Amniotic stem cell (primary cell): ENCODE measurements around the gene CARD10.
"Not testable (repeated sequence)": the region's sequence is repeated elsewhere in the genome, so short reads cannot be mapped to it uniquely, and the experiment has no call there.

Experiments
- DNase-seq: peaks from one replicate; lab custom pipeline; 2025; lab: John Stamatoyannopoulos, UW

The CARD10 gene

DNA sequence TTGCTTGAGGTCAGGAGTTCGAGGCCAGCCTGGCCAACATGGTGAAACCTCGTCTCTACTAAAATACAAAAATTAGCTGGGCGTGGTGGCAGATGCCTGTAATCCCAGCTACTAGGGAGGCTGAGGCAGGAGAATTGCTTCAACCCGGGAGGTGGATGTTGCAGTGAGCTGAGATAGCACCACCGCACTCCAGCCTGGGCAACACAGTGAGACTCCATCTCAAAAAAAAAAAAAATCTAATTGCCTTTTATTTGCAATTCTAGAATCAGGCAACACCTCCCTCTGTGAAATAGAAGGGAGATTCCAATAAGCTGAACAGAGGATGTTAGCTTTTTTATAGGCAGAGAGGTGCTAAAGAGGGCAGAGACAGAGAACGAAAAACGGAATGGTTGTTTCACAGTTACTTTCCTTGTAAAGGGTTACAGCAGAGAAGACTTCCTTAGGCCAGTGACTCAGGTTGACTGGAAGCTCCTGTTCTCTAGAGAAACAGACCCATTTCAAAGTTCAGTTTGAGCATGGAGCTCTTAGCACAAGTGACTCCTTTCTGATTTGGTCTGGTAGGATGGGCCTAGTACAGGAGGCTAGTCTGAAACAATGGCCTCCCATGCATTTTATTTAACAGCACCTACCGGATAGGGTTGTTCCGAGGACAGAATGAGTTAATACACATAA, 8.0 kb upstream of the CARD10 start:
- DNase-seq, result not testable (repeated sequence)

DNA sequence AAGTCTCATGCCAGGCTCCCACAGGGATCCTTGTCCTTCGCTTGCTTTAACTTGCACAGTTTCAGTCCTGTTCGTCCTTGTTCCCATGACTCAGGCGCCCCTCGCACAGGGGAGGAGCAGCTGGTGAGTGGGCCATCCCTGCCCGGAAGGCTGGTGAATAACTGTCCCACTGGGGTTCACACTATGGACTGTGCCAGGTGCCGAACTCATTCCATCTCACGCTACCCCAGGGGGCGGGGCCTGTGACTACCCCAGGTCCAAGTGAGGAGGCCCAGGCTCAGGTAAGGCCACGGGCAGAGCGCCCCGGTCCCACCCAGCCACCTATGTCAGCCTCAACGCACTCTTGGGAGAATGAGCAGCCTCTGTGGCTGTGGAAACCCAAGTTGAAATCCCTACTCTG, 7.2 kb upstream of the CARD10 start:
- no peak for DNase-seq

GRCh38 chr22:37525746-37526350, 6.6 kb upstream of the CARD10 start:
- DNase-seq, result no peak

GRCh38 chr22:37525073-37525745, 6.0 kb upstream of the CARD10 start:
- peak; percentile 87 for DNase-seq

- DNase-seq, result no peak
These were observed 3.3 kb upstream of the CARD10 start for GRCh38 chr22:37522482-37522881.

DNA sequence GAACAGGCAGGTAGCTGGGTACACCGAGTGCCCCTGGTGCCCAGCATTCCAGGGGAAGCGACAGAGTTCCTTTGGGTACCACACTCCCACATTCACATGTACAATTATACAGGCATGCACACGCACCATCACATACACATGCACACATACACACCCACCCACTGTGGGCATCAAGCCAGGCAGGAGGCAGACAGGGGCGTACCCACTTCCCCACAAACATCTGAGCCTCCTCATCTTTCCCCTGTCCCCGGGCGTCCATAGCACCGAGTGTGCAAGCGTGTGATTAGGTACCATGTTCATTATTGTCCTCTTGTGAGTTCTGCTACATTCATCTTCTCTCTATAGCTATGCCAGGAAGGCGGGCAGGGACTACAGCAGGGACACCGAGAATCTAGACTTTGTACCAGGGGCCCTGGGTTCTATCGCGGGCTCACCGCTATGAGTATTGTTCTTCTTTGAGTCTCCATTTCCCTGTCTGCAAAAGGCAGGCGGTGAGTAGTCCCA, 2.1 kb upstream of the CARD10 start:
- no peak for DNase-seq

DNA sequence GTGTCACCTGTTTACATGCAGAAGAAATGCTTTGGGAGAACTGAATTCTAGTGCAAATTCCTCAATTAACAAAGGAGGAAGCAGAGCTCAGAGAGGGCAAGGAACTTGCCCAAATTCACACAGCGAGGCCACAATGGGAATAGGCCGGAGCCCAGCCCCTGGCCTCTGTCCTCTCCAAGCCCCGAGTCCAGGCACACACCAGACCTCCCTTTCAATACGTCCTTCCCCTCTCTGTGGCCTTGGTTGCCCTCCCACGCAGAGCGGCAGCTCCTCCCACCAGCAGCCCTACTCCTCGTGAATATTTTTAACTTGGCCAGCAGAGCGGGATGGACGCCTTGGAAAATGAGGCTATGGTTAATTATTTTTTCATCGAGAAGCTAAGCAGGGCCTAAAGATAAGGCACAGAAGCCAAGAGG, 1.6 kb upstream of the CARD10 start:
- no peak for DNase-seq

DNA sequence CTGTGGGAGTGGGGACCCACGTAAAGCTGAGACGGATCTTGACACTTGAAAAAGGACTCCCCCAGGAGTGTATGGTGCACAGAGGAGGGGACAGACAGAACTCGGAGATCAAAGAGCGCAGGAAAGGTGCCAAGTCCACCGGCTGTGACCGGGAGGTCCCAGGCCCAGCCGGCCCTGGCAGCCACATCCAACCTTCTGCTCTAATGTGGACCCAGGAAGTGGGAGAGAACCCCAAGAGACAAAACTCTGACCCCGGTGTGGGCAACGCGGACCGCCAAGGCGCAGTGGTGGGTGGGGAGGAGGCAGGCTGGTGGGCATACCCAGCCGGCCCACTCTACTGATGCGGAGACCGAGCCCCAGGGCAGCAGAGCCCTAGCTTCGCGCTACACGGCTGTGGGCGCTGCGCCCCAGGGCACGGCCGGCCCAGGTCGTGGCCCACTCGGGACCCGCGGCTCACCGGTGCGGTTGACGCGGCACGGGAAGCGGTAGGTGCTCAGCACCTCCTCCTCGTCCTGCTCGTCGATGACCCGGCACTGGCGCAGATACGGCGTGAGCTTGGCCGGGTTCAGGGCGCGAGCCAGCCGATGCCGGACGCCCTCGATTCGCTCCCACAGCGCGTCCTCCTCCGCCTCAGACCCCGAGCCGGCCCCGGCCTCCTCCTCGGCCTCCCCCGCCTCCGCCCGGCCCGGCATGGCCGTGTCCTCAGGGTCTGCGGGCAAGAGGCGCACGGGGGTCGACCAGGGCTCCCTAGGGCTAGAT, 527 bp downstream of the CARD10 start:
- DNase-seq, result no peak

GRCh38 chr22:37517826-37518450, 1.3 kb downstream of the CARD10 start:
- DNase-seq, result no peak

DNA sequence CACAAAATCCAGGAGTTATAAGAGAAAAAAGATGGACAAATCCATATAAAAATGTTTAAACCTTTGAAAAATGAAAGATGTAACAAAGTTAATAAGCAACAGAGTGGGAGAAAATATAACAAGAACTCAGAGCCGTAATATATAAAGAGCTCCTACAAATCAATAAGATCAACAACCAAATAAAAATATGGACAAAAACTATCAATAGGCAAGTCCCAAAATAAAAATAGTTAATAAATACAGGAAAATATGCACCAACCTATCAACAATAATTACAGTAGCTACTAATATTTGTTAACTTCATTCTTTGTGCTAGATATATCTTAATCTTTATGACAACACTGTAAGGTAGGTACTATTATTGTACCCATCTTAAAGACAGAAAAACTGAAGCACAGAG, 2.8 kb downstream of the CARD10 start:
- no peak for DNase-seq

GRCh38 chr22:37515901-37516300, 3.3 kb downstream of the CARD10 start:
- no peak for DNase-seq

- DNase-seq, result no peak
These were observed 4.6 kb downstream of the CARD10 start for GRCh38 chr22:37514526-37515051.

GRCh38 chr22:37511395-37512104, 7.7 kb downstream of the CARD10 start:
- no peak for DNase-seq

GRCh38 chr22:37510091-37510490, 9.1 kb downstream of the CARD10 start:
- no peak for DNase-seq

GRCh38 chr22:37509059-37509860, 10.0 kb downstream of the CARD10 start:
- DNase-seq, result no peak

- no peak for DNase-seq
These were observed 10.7 kb downstream of the CARD10 start for GRCh38 chr22:37508431-37508992.

- DNase-seq, result no peak
These were observed 11.5 kb downstream of the CARD10 start for GRCh38 chr22:37507731-37508130.

- DNase-seq, result no peak
These were observed 13.2 kb downstream of the CARD10 start for GRCh38 chr22:37505989-37506388.

- no peak for DNase-seq
These were observed 13.7 kb downstream of the CARD10 start for GRCh38 chr22:37505565-37505964.

GRCh38 chr22:37504964-37505363, 14.3 kb downstream of the CARD10 start:
- DNase-seq, result no peak
